Measurements from ENCODE around the gene SKI.

DNA sequence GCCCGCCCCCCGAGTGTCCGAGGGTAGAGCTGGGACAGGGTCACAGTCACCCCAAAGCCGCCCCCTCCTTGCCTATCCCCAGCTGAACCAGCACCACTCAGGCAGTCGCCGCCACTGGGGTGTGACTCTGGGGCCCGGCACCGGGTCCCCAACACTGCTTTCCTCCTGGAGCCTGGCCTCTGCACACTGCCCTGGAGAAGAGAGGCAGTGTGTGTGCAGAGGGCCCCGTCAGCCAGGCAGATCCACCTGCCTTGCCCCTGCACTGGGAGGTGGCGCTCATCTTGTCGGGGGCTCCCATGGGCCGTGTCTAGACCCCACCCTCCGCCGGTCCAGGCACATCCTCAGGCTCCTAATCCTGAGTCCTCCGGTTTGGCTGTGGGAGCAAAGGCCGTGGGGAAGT, 49.2 kb upstream of the SKI start:
- TF ChIP-seq GATA3 (IDR thresholded peaks at IDR 0.05; ENCODE audit: low read depth, low read length) (no peak), GATA2 (IDR thresholded peaks at IDR 0.05; ENCODE audit: low read depth, low read length) (no peak)

Measured in SH-SY5Y (cell line).